NB4 (cell line): ENCODE measurements around the gene FHIT.

Experiments used
- DNase-seq: peaks from one replicate; pipeline ENCODE4 v3.0.0; 2010; ENCODE audit warnings: low read depth
- H3K4me3 ChIP-seq: one replicate; pipeline ENCODE4 v1.5.1; 2011; ENCODE audit warnings: mild to moderate bottlenecking, low read depth, low read length, moderate library complexity
- MYC ChIP-seq: IDR thresholded peaks from 2 replicates; pipeline ENCODE4 v1.6.1; 2011; ENCODE audit warnings: low read depth, low read length
- POLR2A ChIP-seq: IDR thresholded peaks from 2 replicates; pipeline ENCODE4 v1.6.1; 2011; ENCODE audit warnings: mild to moderate bottlenecking; ENCODE audit not compliant: insufficient read length; ENCODE audit errors: extremely low read depth
- TF ChIP-seq, protein P1 (sequence below): IDR thresholded peaks from one replicate; pipeline ENCODE4 v1.5.1; 2012; ENCODE audit warnings: low read depth, low read length
- TF ChIP-seq, protein P2 (sequence below): IDR thresholded peaks from 2 replicates; pipeline ENCODE4 v1.6.1; 2011; ENCODE audit warnings: low read depth, low read length

Gene FHIT

DNA sequence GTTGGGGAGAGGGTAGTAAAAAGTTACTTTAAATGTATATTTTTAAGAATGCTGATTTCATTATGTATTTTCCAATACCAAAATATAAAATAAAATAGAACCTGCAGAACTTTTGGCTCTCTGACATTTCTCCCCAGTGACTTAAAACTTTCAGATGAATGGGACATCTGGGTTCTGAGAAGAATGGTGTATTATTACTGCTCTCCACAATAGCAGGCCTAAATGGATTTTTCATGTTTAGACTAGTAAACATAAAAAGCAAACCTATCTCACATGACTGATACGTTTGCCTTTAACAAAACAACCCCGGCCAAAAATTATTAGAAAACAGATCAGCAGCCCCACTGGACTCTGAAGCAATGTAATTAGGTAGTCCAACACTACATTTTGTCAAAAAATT, 73.8 kb downstream of the FHIT start:
- no peak for DNase-seq
- H3K4me3 ChIP-seq: no peak overlapping the region
- TF ChIP-seq, protein P1, sequence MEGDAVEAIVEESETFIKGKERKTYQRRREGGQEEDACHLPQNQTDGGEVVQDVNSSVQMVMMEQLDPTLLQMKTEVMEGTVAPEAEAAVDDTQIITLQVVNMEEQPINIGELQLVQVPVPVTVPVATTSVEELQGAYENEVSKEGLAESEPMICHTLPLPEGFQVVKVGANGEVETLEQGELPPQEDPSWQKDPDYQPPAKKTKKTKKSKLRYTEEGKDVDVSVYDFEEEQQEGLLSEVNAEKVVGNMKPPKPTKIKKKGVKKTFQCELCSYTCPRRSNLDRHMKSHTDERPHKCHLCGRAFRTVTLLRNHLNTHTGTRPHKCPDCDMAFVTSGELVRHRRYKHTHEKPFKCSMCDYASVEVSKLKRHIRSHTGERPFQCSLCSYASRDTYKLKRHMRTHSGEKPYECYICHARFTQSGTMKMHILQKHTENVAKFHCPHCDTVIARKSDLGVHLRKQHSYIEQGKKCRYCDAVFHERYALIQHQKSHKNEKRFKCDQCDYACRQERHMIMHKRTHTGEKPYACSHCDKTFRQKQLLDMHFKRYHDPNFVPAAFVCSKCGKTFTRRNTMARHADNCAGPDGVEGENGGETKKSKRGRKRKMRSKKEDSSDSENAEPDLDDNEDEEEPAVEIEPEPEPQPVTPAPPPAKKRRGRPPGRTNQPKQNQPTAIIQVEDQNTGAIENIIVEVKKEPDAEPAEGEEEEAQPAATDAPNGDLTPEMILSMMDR: no peak
- TF ChIP-seq POLR2A: no peak
- no peak for TF ChIP-seq MYC
- TF ChIP-seq, protein P2, sequence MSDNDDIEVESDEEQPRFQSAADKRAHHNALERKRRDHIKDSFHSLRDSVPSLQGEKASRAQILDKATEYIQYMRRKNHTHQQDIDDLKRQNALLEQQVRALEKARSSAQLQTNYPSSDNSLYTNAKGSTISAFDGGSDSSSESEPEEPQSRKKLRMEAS: no peak

DNA sequence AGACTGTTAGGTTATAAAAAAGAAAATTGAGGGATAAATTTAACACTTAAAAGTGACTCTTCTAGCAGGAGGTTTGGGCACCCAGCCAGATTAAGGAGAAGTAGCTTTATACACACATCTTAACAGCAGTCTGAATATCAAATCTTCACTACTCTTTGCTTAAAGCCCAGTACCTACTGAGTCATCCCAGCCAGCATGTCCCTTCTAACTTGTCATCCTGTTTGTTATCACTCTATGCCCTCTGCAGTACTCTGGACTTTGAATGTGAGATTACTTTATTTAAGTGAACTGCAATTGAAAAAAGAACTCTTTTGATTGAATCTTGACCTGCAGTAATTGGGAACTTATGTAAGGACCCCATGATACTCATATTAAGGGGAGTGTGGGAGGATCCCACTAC, 77.6 kb downstream of the FHIT start:
- peak; percentile 1 for DNase-seq
- no peak overlapping the region for H3K4me3 ChIP-seq
- no peak for TF ChIP-seq MYC
- no peak for TF ChIP-seq POLR2A
- TF ChIP-seq, protein P1: no peak

DNA sequence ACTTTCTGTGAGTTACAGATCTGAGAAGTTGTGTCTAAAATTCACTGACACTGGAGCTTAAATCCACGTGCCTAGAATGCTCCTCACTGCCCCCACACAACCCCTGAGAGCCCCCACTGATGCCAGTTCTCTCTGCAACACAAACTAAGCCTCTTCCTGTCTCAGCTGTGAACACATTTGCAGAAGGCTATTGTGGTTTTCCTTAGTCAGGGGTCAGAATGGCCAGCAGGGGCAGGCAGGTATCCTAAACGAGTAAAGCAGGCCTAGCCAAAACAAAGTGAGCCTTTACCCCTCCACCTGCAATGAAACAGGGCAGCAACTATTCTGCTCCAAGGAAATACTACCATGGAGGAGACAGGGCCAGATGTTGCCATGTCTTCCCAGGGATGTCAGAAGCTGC, 78.6 kb downstream of the FHIT start:
- TF ChIP-seq, protein P2: no peak
- TF ChIP-seq, protein P1: no peak
- TF ChIP-seq MYC: no peak
- TF ChIP-seq POLR2A: no peak
- no peak overlapping the region for H3K4me3 ChIP-seq
- no peak for DNase-seq

DNA sequence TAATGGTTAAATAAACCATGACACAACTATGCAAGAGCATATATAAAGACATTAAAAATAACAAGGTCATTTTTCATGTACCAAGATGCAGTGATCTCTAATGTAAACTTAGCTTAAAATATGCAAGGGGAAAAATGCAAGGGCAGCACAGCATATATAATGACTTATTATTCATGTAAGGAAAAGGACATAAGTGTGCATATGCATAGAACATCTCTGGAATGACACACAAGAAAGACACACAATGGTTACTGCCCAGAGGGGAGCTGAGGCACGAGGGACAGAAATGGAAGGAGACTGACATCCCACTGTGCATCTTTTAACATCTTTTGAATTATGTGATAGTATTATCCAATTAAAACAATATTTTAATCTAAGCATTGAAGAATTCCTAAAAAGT, 79.0 kb downstream of the FHIT start:
- DNase-seq: no peak
- no peak overlapping the region for H3K4me3 ChIP-seq
- TF ChIP-seq MYC (no peak), POLR2A (no peak)
- TF ChIP-seq, protein P2: no peak
- TF ChIP-seq, protein P1: no peak

DNA sequence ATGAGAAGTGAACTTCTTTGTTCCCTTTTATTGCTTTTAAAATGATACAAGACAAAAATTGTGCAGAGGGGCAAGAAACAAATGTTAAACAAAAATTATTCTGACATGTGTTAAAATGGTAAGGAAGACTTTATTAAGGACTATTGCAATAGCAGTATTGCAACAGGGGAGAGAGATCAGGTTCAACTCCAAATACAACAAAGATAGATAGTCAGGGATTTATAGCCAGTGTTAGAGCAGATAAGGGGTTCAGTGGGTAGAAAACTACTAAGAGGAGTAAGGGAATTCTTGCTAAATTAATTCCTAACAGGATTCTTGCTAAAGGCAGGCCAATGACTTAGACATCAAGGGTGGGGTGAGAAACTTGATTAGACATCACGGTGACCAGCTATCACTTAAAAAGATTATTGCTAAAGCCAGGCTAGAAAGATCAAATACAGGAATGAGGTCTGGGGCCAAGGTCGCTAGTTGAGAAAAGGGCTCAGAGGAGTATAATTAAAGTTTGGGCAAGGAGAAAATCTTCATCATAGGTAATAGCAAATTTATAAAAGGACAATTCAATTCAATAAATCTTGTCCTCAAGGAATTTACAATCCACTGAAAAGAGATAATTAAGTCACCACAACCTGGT, 81.5 kb downstream of the FHIT start:
- H3K4me3 ChIP-seq: no peak overlapping the region
- no peak for TF ChIP-seq POLR2A
- TF ChIP-seq, protein P1: no peak
- no peak for TF ChIP-seq MYC
- TF ChIP-seq, protein P2: no peak
- DNase-seq: no peak

DNA sequence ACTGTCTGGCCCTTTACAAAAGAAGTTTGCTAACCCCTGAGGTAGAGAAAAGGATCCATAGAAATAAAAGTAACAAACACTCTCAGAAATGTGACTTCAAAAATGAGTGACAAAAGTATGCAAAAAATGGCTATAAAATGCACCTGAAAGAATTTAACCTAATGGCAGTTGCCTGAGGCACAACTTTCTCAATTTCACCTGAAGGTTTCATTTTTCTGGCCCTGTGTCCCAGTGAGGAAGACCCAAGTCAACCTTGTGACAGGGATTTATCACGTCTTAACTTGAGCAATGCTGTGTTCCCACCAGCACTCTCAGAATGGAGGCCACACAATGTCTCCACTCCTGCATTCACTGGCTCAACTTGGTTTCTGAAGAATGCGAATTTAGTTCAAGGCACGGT, 83.0 kb downstream of the FHIT start:
- TF ChIP-seq, protein P1: no peak
- TF ChIP-seq POLR2A (no peak), MYC (no peak)
- TF ChIP-seq, protein P2: no peak
- no peak overlapping the region for H3K4me3 ChIP-seq
- no peak for DNase-seq
